CD4-positive, CD25-positive, alpha-beta regulatory T cell (primary cell): ENCODE results near the gene SLITRK6. TPM values are rescaled to one million over a fixed set of nuclear protein-coding genes. Genes with fewer than 3 reads are reported as not detected.

Experiments used
- ATAC-seq, 2 donors: fragments of 150-1000 bp; cut with Tn5 transposase; one replicate each; pipeline ENCODE4 v1.10.0; 2021; ENCODE audit warnings: low read depth in 2 of 2, moderate number of reproducible peaks in 2 of 2, moderate library complexity in 1 of 2
- DNase-seq, 3 donors: peaks; one replicate each; pipeline versions ENCODE4 v3.0.0 to v3.0.0-alpha.2; 2012 to 2022; ENCODE audit warnings: mixed read lengths in 1 of 3
- H3K27ac ChIP-seq: one replicate; pipeline ENCODE4 v1.7.0; 2013; ENCODE audit warnings: mild to moderate bottlenecking, low read length; ENCODE audit not compliant: insufficient read depth, poor library complexity, severe bottlenecking
- H3K27me3 ChIP-seq: one replicate; pipeline ENCODE4 v1.7.0; 2013; ENCODE audit warnings: low read length; ENCODE audit not compliant: control insufficient read depth, insufficient read depth
- H3K36me3 ChIP-seq: one replicate; pipeline ENCODE4 v1.7.0; 2013; ENCODE audit warnings: mild to moderate bottlenecking, low read length, moderate library complexity; ENCODE audit not compliant: control insufficient read depth, insufficient read depth
- H3K4me1 ChIP-seq: 2 replicates; pipeline ENCODE4 v1.7.0; 2013; ENCODE audit warnings: mild to moderate bottlenecking, low read length; ENCODE audit not compliant: insufficient read depth, control insufficient read depth, poor library complexity, severe bottlenecking
- H3K4me3 ChIP-seq: one replicate; pipeline ENCODE4 v1.7.0; 2013; ENCODE audit warnings: low read depth, mild to moderate bottlenecking, low read length, moderate library complexity
- H3K9me3 ChIP-seq, 2 experiments: 1 replicate in 1 of 2; 2 replicates in 1 of 2; pipeline ENCODE4 v1.7.0; 2013; ENCODE audit warnings: low read length in 2 of 2, mild to moderate bottlenecking in 1 of 2, moderate library complexity in 1 of 2; ENCODE audit not compliant: control insufficient read depth in 2 of 2
- H3K27ac Mint-ChIP-seq, 3 donors: one replicate each; pipeline ENCODE4 v1.8.0; 2020 to 2022; ENCODE audit warnings: mild to moderate bottlenecking in 3 of 3, mixed read lengths in 3 of 3, moderate library complexity in 2 of 3
- H3K27me3 Mint-ChIP-seq: one replicate; pipeline ENCODE4 v1.8.0; 2022; ENCODE audit warnings: mild to moderate bottlenecking, mixed read lengths
- H3K36me3 Mint-ChIP-seq: one replicate; pipeline ENCODE4 v1.8.0; 2020; ENCODE audit warnings: mixed read lengths
- H3K4me1 Mint-ChIP-seq, 4 donors: one replicate each; pipeline ENCODE4 v1.8.0; 2020 to 2022; ENCODE audit warnings: mixed read lengths in 4 of 4, mild to moderate bottlenecking in 1 of 4
- H3K4me3 Mint-ChIP-seq, 4 donors: one replicate each; pipeline ENCODE4 v1.8.0; 2020 to 2022; ENCODE audit warnings: mild to moderate bottlenecking in 4 of 4, mixed read lengths in 4 of 4, moderate library complexity in 3 of 4
- H3K9me3 Mint-ChIP-seq, 7 donors: one replicate each; pipeline ENCODE4 v1.8.0; 2020 to 2022; ENCODE audit warnings: mixed read lengths in 7 of 7, mild to moderate bottlenecking in 3 of 7, moderate library complexity in 2 of 7
- polyA plus RNA-seq, 4 donors: library from polyadenylated mRNA; unstranded; fragments of 300-500 nt; fragmentation: Illumina TruSeq; gene quantifications; one replicate each; pipeline ENCODE4 v1.2.3, GENCODE V29; 2021
- total RNA-seq: library from RNA; stranded (reverse); gene quantifications from one replicate; pipeline ENCODE4 v1.2.3, GENCODE V29; 2022

SLITRK6 gene
- total RNA-seq (not detected), polyA plus RNA-seq (not detected)

DNA sequence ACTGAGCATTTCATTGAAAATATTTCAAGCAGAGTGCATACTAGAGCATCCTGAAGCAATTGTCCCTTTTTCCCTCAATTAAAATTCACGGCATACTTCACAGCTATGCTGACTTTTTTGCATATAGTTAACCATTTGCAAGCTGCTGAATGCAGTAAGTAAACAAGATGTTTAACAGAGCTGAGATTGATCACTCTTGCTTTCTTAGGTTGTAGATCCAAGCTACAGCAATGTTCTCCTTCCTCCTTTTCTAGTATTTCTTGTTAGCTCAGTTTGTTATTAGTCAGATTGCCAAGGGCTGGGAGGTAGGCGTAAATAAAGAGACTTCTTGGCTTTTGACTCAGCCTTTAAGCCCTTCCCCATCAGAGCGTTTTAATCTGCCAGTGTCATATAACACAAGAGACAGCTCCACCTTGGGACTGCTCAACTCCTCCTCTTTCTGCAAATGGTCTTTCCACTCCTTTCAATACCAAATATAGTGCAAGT, at the start of gene SLITRK6:
Gene SLITRK6, minus strand, starts transcription at position 323 of the 486 bp plus-strand sequence. CDS start 2,911 bp downstream, outside the sequence.
- H3K27me3 Mint-ChIP-seq: no peaks in the 10 kb centered on the region
- DNase-seq: no peak
- Histone ChIP-seq H3K36me3 (no peaks in the 10 kb centered on the region), H3K4me1 (no peaks in the 10 kb centered on the region), H3K27ac (no peak within 1 kb of the TSS), H3K9me3 (no peaks in the 10 kb centered on the region), H3K27me3 (no peaks in the 10 kb centered on the region), H3K4me3 (no peak within 1 kb of the TSS)
- no peaks in the 10 kb centered on the region for H3K36me3 Mint-ChIP-seq
- peaks cover 0 to 7% (median 2%) of the 10 kb centered on the region in 7 donors for H3K9me3 Mint-ChIP-seq
- no peaks in the 10 kb centered on the region for H3K4me1 Mint-ChIP-seq
- H3K4me3 Mint-ChIP-seq: no peak within 1 kb of the TSS
- H3K27ac Mint-ChIP-seq: no peak within 1 kb of the TSS
- ATAC-seq: no peak

DNA sequence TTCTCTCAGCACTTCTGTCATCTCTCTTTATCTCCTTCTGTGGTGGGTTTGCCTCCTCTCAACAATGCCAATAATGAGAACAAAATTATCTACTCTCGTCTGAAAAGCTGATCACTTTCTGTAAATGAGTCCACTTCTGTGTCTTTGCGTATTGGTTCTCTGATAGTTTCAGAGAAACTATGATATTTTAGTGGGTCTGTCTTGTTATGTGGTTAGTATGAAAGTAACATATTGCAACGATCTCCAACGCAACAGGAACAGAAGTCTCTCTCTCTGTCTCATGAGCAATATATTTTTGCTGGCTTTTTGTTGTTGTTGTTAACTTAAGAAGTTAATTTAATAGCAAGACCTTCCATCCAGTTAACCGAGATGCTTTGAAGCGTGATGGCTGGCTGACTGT, 47.8 kb upstream of the SLITRK6 start:
- no peaks in the 10 kb centered on the region for H3K4me1 Mint-ChIP-seq

GRCh38 chr13:85841427-85841826, 42.2 kb upstream of the SLITRK6 start:
- no peak for DNase-seq

More for the DNA sequence above, 47.8 kb upstream of the SLITRK6 start:
- Mint-ChIP-seq H3K9me3 (peaks cover 0 to 19% (median 11%) of the 10 kb centered on the region in 7 donors), H3K27ac (peak overlapping the region in 1 of 3 donors; percentile 76), H3K27me3 (no peaks in the 10 kb centered on the region), H3K4me3 (no peak overlapping the region), H3K36me3 (peaks cover 3% of the 10 kb centered on the region)
- H3K36me3 ChIP-seq: no peaks in the 10 kb centered on the region
- ATAC-seq: no peak
- H3K4me3 ChIP-seq: no peak overlapping the region
- no peaks in the 10 kb centered on the region for H3K4me1 ChIP-seq
- no peak for DNase-seq
- peaks cover 0 to 8% of the 10 kb centered on the region in 2 experiments for H3K9me3 ChIP-seq
- no peak overlapping the region for H3K27ac ChIP-seq
- no peaks in the 10 kb centered on the region for H3K27me3 ChIP-seq

DNA sequence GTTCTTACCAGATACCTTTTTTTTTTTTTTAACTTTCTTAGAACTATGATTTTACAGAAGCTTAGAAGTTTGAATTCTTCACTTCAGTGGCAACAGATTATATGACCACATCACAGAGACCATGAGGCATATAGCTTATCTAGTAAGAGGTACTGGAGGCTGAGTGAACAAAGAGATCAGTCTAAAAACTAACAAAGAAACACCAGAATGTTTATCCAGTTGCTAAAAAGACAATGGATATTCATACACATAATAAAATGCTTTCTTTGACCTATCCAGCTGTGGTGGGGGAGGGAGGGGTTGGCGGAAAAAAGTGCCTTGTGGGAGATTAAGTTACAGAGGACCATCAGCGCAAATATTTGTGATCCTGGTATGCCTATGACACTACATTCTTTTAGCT, 34.7 kb upstream of the SLITRK6 start:
- Mint-ChIP-seq H3K27ac (no peak overlapping the region), H3K27me3 (no peaks in the 10 kb centered on the region), H3K9me3 (peaks cover 0 to 6% (median 2%) of the 10 kb centered on the region in 7 donors), H3K36me3 (no peaks in the 10 kb centered on the region), H3K4me3 (no peak overlapping the region), H3K4me1 (no peaks in the 10 kb centered on the region)
- Histone ChIP-seq H3K4me3 (no peak overlapping the region), H3K27ac (no peak overlapping the region), H3K4me1 (no peaks in the 10 kb centered on the region), H3K27me3 (no peaks in the 10 kb centered on the region), H3K36me3 (no peaks in the 10 kb centered on the region), H3K9me3 (no peaks in the 10 kb centered on the region)
- no peak for DNase-seq
- ATAC-seq: no peak

More at GRCh38 chr13:85841427-85841826, 42.2 kb upstream of the SLITRK6 start:
- Histone ChIP-seq H3K4me1 (no peaks in the 10 kb centered on the region), H3K9me3 (no peaks in the 10 kb centered on the region), H3K27me3 (no peaks in the 10 kb centered on the region), H3K4me3 (no peak overlapping the region), H3K27ac (no peak overlapping the region), H3K36me3 (no peaks in the 10 kb centered on the region)
- Mint-ChIP-seq H3K4me1 (no peaks in the 10 kb centered on the region), H3K27me3 (no peaks in the 10 kb centered on the region), H3K36me3 (no peaks in the 10 kb centered on the region), H3K4me3 (no peak overlapping the region), H3K27ac (no peak overlapping the region), H3K9me3 (peaks cover 0 to 7% (median 4%) of the 10 kb centered on the region in 7 donors)
- no peak for ATAC-seq

DNA sequence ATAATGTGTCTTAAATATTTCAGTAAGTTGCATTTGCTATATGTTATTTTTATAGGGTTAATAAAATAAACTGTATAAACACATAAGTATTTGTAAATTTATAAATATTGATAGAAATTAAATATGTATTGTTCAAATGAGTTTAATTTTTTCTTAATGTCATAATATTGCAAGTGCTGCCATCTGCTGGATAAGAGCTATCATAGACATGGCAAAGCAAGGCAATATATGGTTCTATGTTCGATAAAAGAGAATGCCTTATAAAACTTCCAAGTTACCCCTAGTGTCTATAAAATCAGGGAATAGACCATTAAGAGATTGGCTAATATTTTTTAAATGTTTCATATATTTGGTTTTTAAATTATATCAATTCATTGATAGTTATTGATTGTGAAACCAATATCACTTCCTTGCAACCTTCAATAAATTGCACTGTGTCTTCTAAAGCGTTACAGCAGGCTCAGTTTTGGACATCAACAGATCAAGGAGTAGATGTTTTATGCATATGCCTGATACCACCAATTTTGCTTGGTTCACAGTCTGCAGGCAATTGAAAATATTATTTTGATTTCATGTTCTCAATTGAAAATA, 29.0 kb upstream of the SLITRK6 start:
- H3K27me3 Mint-ChIP-seq: no peaks in the 10 kb centered on the region
- H3K27ac Mint-ChIP-seq: no peak overlapping the region
- no peak overlapping the region for H3K4me3 ChIP-seq
- H3K27ac ChIP-seq: no peak overlapping the region
- no peaks in the 10 kb centered on the region for H3K9me3 ChIP-seq
- H3K4me1 Mint-ChIP-seq: no peaks in the 10 kb centered on the region
- H3K4me1 ChIP-seq: no peaks in the 10 kb centered on the region
- DNase-seq (peak in 1 of 3 donors; percentile 7), ATAC-seq (no peak)
- no peaks in the 10 kb centered on the region for H3K36me3 ChIP-seq
- H3K36me3 Mint-ChIP-seq: no peaks in the 10 kb centered on the region
- peaks cover 0 to 9% (median 2%) of the 10 kb centered on the region in 7 donors for H3K9me3 Mint-ChIP-seq
- H3K4me3 Mint-ChIP-seq: no peak overlapping the region
- no peaks in the 10 kb centered on the region for H3K27me3 ChIP-seq

DNA sequence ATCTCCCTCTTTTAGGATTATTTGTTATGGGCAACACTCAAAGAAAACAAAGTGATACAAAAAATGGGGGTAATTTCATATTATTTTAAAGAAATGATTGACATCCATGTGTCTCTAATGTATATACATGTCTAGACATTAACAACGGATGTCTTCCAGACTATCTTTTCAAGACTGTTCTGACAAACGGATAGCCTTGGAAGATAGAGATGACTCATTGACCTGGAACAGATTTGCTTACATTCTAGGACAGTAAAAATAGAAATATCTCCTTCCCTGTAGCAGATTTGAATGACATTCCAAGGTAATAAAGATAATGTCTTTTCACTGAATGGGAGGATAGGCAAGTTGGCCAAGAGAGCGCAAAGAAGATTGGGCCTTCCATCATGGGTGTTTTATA, 26.2 kb upstream of the SLITRK6 start:
- Mint-ChIP-seq H3K9me3 (peaks cover 0 to 5% (median 1%) of the 10 kb centered on the region in 7 donors), H3K4me3 (no peak overlapping the region), H3K4me1 (no peaks in the 10 kb centered on the region), H3K27me3 (no peaks in the 10 kb centered on the region), H3K36me3 (no peaks in the 10 kb centered on the region), H3K27ac (no peak overlapping the region)
- H3K27ac ChIP-seq: no peak overlapping the region
- ATAC-seq (no peak), DNase-seq (no peak)
- H3K4me3 ChIP-seq: no peak overlapping the region
- H3K9me3 ChIP-seq: no peaks in the 10 kb centered on the region
- no peaks in the 10 kb centered on the region for H3K4me1 ChIP-seq
- H3K27me3 ChIP-seq: no peaks in the 10 kb centered on the region
- no peaks in the 10 kb centered on the region for H3K36me3 ChIP-seq

DNA sequence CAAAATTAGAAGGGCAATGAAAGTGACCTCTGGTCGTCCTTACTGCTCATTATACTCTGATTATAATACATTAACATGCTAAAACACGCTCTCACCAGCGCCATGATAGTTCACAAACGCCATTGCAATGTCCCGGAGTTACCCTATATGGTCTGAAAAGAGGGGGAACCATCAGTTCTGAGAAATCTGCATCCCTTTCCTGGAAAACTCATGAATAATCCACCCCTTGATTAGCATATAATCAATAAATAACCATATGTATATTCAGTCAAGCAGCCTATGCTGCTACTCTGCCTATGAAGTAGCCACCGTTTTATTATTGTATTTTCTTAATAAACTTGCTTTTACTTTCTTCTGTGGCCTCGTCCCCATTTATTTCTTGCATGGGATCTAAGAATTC, 24.6 kb upstream of the SLITRK6 start:
- H3K4me3 ChIP-seq: no peak overlapping the region
- H3K4me1 Mint-ChIP-seq: no peaks in the 10 kb centered on the region
- no peaks in the 10 kb centered on the region for H3K9me3 ChIP-seq
- no peak for ATAC-seq
- DNase-seq: no peak
- no peaks in the 10 kb centered on the region for H3K27me3 Mint-ChIP-seq
- no peak overlapping the region for H3K4me3 Mint-ChIP-seq
- H3K27ac Mint-ChIP-seq: no peak overlapping the region
- no peaks in the 10 kb centered on the region for H3K27me3 ChIP-seq
- H3K4me1 ChIP-seq: no peaks in the 10 kb centered on the region
- peaks cover 0 to 4% (median 2%) of the 10 kb centered on the region in 7 donors for H3K9me3 Mint-ChIP-seq
- H3K36me3 ChIP-seq: no peaks in the 10 kb centered on the region
- H3K27ac ChIP-seq: no peak overlapping the region
- no peaks in the 10 kb centered on the region for H3K36me3 Mint-ChIP-seq

GRCh38 chr13:85819513-85819912, 20.3 kb upstream of the SLITRK6 start:
- no peaks in the 10 kb centered on the region for H3K27me3 Mint-ChIP-seq
- Histone ChIP-seq H3K36me3 (no peaks in the 10 kb centered on the region), H3K4me3 (no peak overlapping the region), H3K27ac (no peak overlapping the region), H3K9me3 (no peaks in the 10 kb centered on the region), H3K4me1 (no peaks in the 10 kb centered on the region), H3K27me3 (no peaks in the 10 kb centered on the region)
- H3K27ac Mint-ChIP-seq: no peak overlapping the region
- no peaks in the 10 kb centered on the region for H3K4me1 Mint-ChIP-seq
- H3K36me3 Mint-ChIP-seq: no peaks in the 10 kb centered on the region
- no peak overlapping the region for H3K4me3 Mint-ChIP-seq
- no peak for ATAC-seq
- DNase-seq: no peak
- peaks cover 0 to 4% (median 1%) of the 10 kb centered on the region in 7 donors for H3K9me3 Mint-ChIP-seq
